Kidney glomerular epithelial cell (primary cell): ENCODE results near the gene RIPPLY2.

Experiments
- DNase-seq: peaks from one replicate; lab custom pipeline; 2025; lab: John Stamatoyannopoulos, UW

Gene RIPPLY2

GRCh38 chr6:83905648-83906047 lies 52.5 kb downstream of the RIPPLY2 start:
- DNase-seq: no peak
